GM12878 (cell line): Measurements from ENCODE around the gene CCNI.

Source experiments
- ASH2L ChIP-seq: fragments of 300-600, 200-600 bp; sonication (generic); IDR thresholded peaks from 2 replicates; pipeline ENCODE4 v1.6.1; 2017; ENCODE audit warnings: low read depth, mild to moderate bottlenecking, borderline replicate concordance
- HCFC1 ChIP-seq: fragments of 150-350 bp; IDR thresholded peaks from 2 replicates; pipeline ENCODE4 v1.6.1; 2014; ENCODE audit warnings: low read length
- POLR2A ChIP-seq: IDR thresholded peaks from 2 replicates; pipeline ENCODE4 v1.6.1; 2011; ENCODE audit warnings: low read depth, mild to moderate bottlenecking, low read length
- POLR2AphosphoS2 ChIP-seq: IDR thresholded peaks from 2 replicates; pipeline ENCODE4 v1.6.1; 2011; ENCODE audit warnings: low read depth, mild to moderate bottlenecking, low read length, improper control_type of control experiment, moderate library complexity
- ZBTB33 ChIP-seq: fragments of 450-650 bp; IDR thresholded peaks from 2 replicates; pipeline ENCODE4 v1.6.1; 2017; ENCODE audit warnings: mild to moderate bottlenecking
- ZNF217 ChIP-seq: fragments of 450-650 bp; IDR thresholded peaks from 2 replicates; pipeline ENCODE4 v1.6.1; 2017; ENCODE audit warnings: antibody characterized with exemption, mild to moderate bottlenecking
- TF ChIP-seq, protein P1 (sequence below): IDR thresholded peaks from 2 replicates; pipeline ENCODE4 v1.6.1; 2011; ENCODE audit warnings: low read depth, low read length, improper control_type of control experiment, borderline replicate concordance

GRCh38 chr4:77095101-77095821, 19.5 kb upstream of the CCNI start:
- no peak for TF ChIP-seq ZBTB33
- TF ChIP-seq ZNF217: no peak
- no peak for TF ChIP-seq POLR2A
- TF ChIP-seq, protein P1, sequence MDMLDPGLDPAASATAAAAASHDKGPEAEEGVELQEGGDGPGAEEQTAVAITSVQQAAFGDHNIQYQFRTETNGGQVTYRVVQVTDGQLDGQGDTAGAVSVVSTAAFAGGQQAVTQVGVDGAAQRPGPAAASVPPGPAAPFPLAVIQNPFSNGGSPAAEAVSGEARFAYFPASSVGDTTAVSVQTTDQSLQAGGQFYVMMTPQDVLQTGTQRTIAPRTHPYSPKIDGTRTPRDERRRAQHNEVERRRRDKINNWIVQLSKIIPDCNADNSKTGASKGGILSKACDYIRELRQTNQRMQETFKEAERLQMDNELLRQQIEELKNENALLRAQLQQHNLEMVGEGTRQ: no peak
- no peak for TF ChIP-seq POLR2AphosphoS2
- no peak for TF ChIP-seq HCFC1
- no peak for TF ChIP-seq ASH2L
